ENCODE results near the gene LCN10. TPM values are rescaled to one million over a fixed set of nuclear protein-coding genes. Genes with fewer than 3 reads are reported as not detected.

The LCN10 gene
- total and polyA plus RNA-seq, 10 of the 15 experiments (the other 5 are each of a cell fraction or from before 2014, with no cell fraction given): 0.06 to 1.3 (median 0.21) TPM; not detected in 1

DNA sequence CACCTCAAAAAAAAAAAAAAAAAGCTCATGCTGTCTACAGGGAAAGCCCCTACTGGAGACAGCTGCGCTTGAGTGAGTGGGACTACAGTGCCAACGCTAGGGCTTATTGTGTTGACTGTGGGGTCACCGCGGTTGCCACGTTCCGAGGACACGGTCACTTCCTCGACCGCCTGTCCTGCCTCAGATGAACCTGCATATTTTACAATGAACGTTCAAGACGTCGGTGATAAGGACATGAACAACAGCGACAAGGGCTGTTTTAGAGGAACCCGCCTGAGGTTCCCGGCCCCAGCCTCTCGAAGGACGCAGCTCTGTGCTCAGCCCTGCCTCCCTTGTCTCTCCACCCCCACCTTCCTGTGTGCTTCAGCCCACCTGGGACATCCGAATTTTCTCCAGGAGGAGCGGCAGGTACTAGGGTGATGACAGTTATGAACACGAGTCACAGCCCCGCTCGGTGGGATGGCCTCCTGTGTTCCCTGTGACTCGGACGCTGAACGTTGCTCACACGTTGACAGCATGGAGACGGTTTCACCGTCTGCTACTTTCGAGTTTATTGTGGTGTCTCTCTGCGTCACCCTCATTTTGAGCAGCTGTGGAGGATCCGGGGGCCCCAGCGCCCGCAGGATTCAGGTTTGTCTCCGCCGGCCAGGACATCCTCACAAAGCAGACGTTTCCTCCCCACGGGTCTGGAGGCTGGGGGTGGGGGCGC is 41.6 kb downstream of the LCN10 start (continued):
- TF ChIP-seq, protein P1, sequence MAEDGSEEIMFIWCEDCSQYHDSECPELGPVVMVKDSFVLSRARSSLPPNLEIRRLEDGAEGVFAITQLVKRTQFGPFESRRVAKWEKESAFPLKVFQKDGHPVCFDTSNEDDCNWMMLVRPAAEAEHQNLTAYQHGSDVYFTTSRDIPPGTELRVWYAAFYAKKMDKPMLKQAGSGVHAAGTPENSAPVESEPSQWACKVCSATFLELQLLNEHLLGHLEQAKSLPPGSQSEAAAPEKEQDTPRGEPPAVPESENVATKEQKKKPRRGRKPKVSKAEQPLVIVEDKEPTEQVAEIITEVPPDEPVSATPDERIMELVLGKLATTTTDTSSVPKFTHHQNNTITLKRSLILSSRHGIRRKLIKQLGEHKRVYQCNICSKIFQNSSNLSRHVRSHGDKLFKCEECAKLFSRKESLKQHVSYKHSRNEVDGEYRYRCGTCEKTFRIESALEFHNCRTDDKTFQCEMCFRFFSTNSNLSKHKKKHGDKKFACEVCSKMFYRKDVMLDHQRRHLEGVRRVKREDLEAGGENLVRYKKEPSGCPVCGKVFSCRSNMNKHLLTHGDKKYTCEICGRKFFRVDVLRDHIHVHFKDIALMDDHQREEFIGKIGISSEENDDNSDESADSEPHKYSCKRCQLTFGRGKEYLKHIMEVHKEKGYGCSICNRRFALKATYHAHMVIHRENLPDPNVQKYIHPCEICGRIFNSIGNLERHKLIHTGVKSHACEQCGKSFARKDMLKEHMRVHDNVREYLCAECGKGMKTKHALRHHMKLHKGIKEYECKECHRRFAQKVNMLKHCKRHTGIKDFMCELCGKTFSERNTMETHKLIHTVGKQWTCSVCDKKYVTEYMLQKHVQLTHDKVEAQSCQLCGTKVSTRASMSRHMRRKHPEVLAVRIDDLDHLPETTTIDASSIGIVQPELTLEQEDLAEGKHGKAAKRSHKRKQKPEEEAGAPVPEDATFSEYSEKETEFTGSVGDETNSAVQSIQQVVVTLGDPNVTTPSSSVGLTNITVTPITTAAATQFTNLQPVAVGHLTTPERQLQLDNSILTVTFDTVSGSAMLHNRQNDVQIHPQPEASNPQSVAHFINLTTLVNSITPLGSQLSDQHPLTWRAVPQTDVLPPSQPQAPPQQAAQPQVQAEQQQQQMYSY (CRISPR knock-in tag; IDR thresholded peaks at IDR 0.05): no peak
- TF ChIP-seq CHD1 (IDR thresholded peaks at IDR 0.05; ENCODE audit: low read depth, low read length) (0 out of 2 replicates have a peak, but pooled peaks have one; percentile 51), JUNB (IDR thresholded peaks at IDR 0.05) (no peak; the same call in 1 of the 2 replicates), POLR2AphosphoS2 (IDR thresholded peaks at IDR 0.05; ENCODE audit: low read depth, low read length) (no peak), YBX1 (IDR thresholded peaks at IDR 0.05) (no peak), HDAC2 (IDR thresholded peaks at IDR 0.05) (no peak), CBX5 (IDR thresholded peaks at IDR 0.05; ENCODE audit: low read depth) (no peak), ZZZ3 (IDR thresholded peaks at IDR 0.05; ENCODE audit: control insufficient read depth, insufficient read length, low read depth) (no peak), SIN3A (IDR thresholded peaks at IDR 0.05; ENCODE audit: low read depth, low read length) (no peak), MXI1 (IDR thresholded peaks at IDR 0.05; ENCODE audit: low read depth, low read length) (peak; percentile 71), CBFB (IDR thresholded peaks at IDR 0.05; ENCODE audit: low read depth) (no peak; the same call in 1 of the 2 replicates), YY1 (IDR thresholded peaks at IDR 0.05; ENCODE audit: low read depth, low read length) (peak; percentile 73), TBL1XR1 (IDR thresholded peaks at IDR 0.05; ENCODE audit: low read depth, low read length) (peak; percentile 73; the same call in 1 of the 2 replicates), HCFC1 (IDR thresholded peaks at IDR 0.05; ENCODE audit: low read length) (peak; percentile 34; the same call in 1 of the 2 replicates), ZNF24 (IDR thresholded peaks at IDR 0.05) (no peak)
- TF ChIP-seq, protein P2, sequence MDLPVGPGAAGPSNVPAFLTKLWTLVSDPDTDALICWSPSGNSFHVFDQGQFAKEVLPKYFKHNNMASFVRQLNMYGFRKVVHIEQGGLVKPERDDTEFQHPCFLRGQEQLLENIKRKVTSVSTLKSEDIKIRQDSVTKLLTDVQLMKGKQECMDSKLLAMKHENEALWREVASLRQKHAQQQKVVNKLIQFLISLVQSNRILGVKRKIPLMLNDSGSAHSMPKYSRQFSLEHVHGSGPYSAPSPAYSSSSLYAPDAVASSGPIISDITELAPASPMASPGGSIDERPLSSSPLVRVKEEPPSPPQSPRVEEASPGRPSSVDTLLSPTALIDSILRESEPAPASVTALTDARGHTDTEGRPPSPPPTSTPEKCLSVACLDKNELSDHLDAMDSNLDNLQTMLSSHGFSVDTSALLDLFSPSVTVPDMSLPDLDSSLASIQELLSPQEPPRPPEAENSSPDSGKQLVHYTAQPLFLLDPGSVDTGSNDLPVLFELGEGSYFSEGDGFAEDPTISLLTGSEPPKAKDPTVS (IDR thresholded peaks at IDR 0.05; ENCODE audit: low read depth, low read length): no peak
- TF ChIP-seq, protein P3, sequence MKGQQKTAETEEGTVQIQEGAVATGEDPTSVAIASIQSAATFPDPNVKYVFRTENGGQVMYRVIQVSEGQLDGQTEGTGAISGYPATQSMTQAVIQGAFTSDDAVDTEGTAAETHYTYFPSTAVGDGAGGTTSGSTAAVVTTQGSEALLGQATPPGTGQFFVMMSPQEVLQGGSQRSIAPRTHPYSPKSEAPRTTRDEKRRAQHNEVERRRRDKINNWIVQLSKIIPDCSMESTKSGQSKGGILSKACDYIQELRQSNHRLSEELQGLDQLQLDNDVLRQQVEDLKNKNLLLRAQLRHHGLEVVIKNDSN (IDR thresholded peaks at IDR 0.05; ENCODE audit: borderline replicate concordance, extremely low read length, insufficient read depth, low read depth, low read length): no peak
- TF ChIP-seq, protein P4, sequence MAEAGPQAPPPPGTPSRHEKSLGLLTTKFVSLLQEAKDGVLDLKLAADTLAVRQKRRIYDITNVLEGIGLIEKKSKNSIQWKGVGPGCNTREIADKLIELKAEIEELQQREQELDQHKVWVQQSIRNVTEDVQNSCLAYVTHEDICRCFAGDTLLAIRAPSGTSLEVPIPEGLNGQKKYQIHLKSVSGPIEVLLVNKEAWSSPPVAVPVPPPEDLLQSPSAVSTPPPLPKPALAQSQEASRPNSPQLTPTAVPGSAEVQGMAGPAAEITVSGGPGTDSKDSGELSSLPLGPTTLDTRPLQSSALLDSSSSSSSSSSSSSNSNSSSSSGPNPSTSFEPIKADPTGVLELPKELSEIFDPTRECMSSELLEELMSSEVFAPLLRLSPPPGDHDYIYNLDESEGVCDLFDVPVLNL (IDR thresholded peaks at IDR 0.05; ENCODE audit: low read depth, low read length): no peak
- TF ChIP-seq, protein P5, sequence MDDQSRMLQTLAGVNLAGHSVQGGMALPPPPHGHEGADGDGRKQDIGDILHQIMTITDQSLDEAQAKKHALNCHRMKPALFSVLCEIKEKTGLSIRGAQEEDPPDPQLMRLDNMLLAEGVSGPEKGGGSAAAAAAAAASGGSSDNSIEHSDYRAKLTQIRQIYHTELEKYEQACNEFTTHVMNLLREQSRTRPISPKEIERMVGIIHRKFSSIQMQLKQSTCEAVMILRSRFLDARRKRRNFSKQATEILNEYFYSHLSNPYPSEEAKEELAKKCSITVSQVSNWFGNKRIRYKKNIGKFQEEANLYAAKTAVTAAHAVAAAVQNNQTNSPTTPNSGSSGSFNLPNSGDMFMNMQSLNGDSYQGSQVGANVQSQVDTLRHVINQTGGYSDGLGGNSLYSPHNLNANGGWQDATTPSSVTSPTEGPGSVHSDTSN (IDR thresholded peaks at IDR 0.05; ENCODE audit: insufficient replicate concordance, low read depth, low read length): peak; percentile 43
- TF ChIP-seq, protein P6, sequence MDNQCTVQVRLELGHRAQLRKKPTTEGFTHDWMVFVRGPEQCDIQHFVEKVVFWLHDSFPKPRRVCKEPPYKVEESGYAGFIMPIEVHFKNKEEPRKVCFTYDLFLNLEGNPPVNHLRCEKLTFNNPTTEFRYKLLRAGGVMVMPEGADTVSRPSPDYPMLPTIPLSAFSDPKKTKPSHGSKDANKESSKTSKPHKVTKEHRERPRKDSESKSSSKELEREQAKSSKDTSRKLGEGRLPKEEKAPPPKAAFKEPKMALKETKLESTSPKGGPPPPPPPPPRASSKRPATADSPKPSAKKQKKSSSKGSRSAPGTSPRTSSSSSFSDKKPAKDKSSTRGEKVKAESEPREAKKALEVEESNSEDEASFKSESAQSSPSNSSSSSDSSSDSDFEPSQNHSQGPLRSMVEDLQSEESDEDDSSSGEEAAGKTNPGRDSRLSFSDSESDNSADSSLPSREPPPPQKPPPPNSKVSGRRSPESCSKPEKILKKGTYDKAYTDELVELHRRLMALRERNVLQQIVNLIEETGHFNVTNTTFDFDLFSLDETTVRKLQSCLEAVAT (IDR thresholded peaks at IDR 0.05): no peak

Measured in GM12878 (cell line).